Endothelial cell of umbilical vein (primary cell): Measurements from ENCODE around the gene RANBP1.

Experiments
- CTCF ChIP-seq, 2 donors: IDR thresholded peaks; 1 replicate in 1 of 2; 2 replicates in 1 of 2; pipeline ENCODE4 v1.5.1; 2011; ENCODE audit warnings: low read length in 2 of 2, mild to moderate bottlenecking in 2 of 2, moderate library complexity in 2 of 2, control low read depth in 1 of 2, inconsistent platforms in 1 of 2, low read depth in 1 of 2; ENCODE audit not compliant: insufficient read depth in 1 of 2; ENCODE audit errors: extremely low read depth in 1 of 2
- EZH2 ChIP-seq: IDR thresholded peaks from 2 replicates; pipeline ENCODE4 v1.6.1; 2012; ENCODE audit warnings: borderline replicate concordance, low read depth, mild to moderate bottlenecking, moderate library complexity, low read length, inconsistent platforms; ENCODE audit not compliant: severe bottlenecking
- POLR2A ChIP-seq: IDR thresholded peaks from 2 replicates; pipeline ENCODE4 v1.6.1; 2012; ENCODE audit warnings: low read depth, mild to moderate bottlenecking, control low read depth, low read length

- TF ChIP-seq EZH2 (no peak), CTCF (IDR thresholded peaks at IDR 0.05; ENCODE audit: extremely low read depth in 1 of 2, insufficient read depth in 1 of 2, low read depth in 1 of 2, low read length in 2 of 2) (no peak), POLR2A (no peak)
Measured at GRCh38 chr22:20088263-20088648, 27.6 kb upstream of the RANBP1 start.
